HCT116 (cell line): ENCODE data around the gene ZDHHC4. TPM values are rescaled to one million over a fixed set of nuclear protein-coding genes. Genes with fewer than 3 reads are reported as not detected.
A peak's percentile ranks its signal among the peaks of the same experiment; 100 is the strongest.

Experiments
- ATAC-seq: fragments of 200-7000 bp; cut with Tn5 transposase; 2 replicates; pipeline ENCODE4 v1.9.1; 2020; ENCODE audit warnings: mild to moderate bottlenecking, moderate library complexity
- BruUV-seq: library from RNA; stranded (reverse); fragments of 400-500 nt; replicated peaks from 2 replicates; lab custom pipeline; 2021; lab: Mats Ljungman, UMichigan
- CTCF ChIA-PET: fragments of 300-600 bp; sonication (Branson Sonifier 250); formaldehyde crosslinking; loops from one replicate; lab custom pipeline; 2021; ENCODE audit warnings: antibody characterized with exemption; lab: Charles Lee
- POLR2A ChIA-PET: fragments of 300-600, 350-600 bp; sonication (Branson Sonifier 250); formaldehyde crosslinking; loops from one replicate; lab custom pipeline; 2021; ENCODE audit warnings: antibody characterized with exemption; lab: Charles Lee
- RAD21 ChIA-PET, 2 experiments: fragments of 300-600 bp; sonication (Branson Sonifier 250); formaldehyde crosslinking; loops; one replicate each; lab custom pipeline; 2023; ENCODE audit warnings: low total read pairs in 2 of 2; ENCODE audit not compliant: uncharacterized antibody in 2 of 2, unreplicated experiment in 2 of 2, low non-redundant PET in 1 of 2; lab: Charles Lee
- DNase-seq: peaks from one replicate; pipeline ENCODE4 v3.0.0-alpha.2; 2010; ENCODE audit warnings: low read depth, low spot score
- H2AFZ ChIP-seq: fragments of 200-600 bp; shearing (Covaris generic), sonication (generic); 2 replicates; pipeline ENCODE4 v1.6.1; 2017; ENCODE audit warnings: low read depth, mixed run types, mixed read lengths, antibody characterized with exemption, low read length; ENCODE audit not compliant: poor library complexity, severe bottlenecking
- H3K27ac ChIP-seq: 2 replicates; pipeline ENCODE4 v1.5.1; 2012; ENCODE audit warnings: low read depth, low read length
- H3K27me3 ChIP-seq: fragments of 200-600 bp; sonication (generic); 2 replicates; pipeline ENCODE4 v1.6.1; 2016; ENCODE audit warnings: mixed run types, low read length, mixed read lengths; ENCODE audit not compliant: insufficient read depth
- H3K36me3 ChIP-seq, 2 experiments: fragments of 200-500 bp in 1 of 2; fragments of 200-600 bp in 1 of 2; sonication (Bioruptor generic) in 1 of 2; sonication (generic) in 1 of 2; 2 replicates each; pipeline versions ENCODE4 v1.5.1 to v1.6.1; 2014 to 2016; ENCODE audit warnings: low read length in 2 of 2, inconsistent platforms in 1 of 2, mixed read lengths in 1 of 2, mixed run types in 1 of 2; ENCODE audit not compliant: insufficient read depth in 2 of 2, control insufficient read depth in 1 of 2
- H3K4me1 ChIP-seq, 2 experiments: fragments of 200-600 bp in 1 of 2; sonication (generic) in 1 of 2; 2 replicates each; pipeline versions ENCODE4 v1.5.1 to v1.6.1; 2012 to 2017; ENCODE audit warnings: low read length in 2 of 2, inconsistent platforms in 1 of 2, mild to moderate bottlenecking in 1 of 2, mixed read lengths in 1 of 2, mixed run types in 1 of 2, moderate library complexity in 1 of 2; ENCODE audit not compliant: insufficient read depth in 2 of 2, control insufficient read depth in 1 of 2
- H3K4me2 ChIP-seq: fragments of 200-600 bp; sonication (generic); 2 replicates; pipeline ENCODE4 v1.6.1; 2017; ENCODE audit warnings: mixed run types, low read length, mixed read lengths
- H3K4me3 ChIP-seq, 2 experiments: fragments of 200-600 bp in 1 of 2; sonication (generic) in 1 of 2; replicated peaks in 1 of 2; 2 replicates each; pipeline ENCODE4 v1.5.1; 2011 to 2016; ENCODE audit warnings: low read length in 2 of 2, control low read depth in 1 of 2, low read depth in 1 of 2, mild to moderate bottlenecking in 1 of 2, mixed read lengths in 1 of 2, mixed run types in 1 of 2
- H3K79me2 ChIP-seq: fragments of 200-600 bp; sonication (generic); 2 replicates; pipeline ENCODE4 v1.6.1; 2017; ENCODE audit warnings: mild to moderate bottlenecking, mixed run types, low read length, moderate library complexity, mixed read lengths; ENCODE audit not compliant: insufficient read depth
- H3K9ac ChIP-seq: fragments of 200-600 bp; sonication (generic); 2 replicates; pipeline ENCODE4 v1.6.1; 2016; ENCODE audit warnings: low read length, mixed read lengths
- H3K9me2 ChIP-seq: fragments of 200-600 bp; sonication (generic), shearing (Covaris generic); 2 replicates; pipeline ENCODE4 v1.6.1; 2017; ENCODE audit warnings: mixed run types, mild to moderate bottlenecking, moderate library complexity; ENCODE audit not compliant: insufficient read depth
- H3K9me3 ChIP-seq, 2 experiments: fragments of 200-500 bp in 1 of 2; fragments of 200-600 bp in 1 of 2; sonication (Bioruptor generic) in 1 of 2; sonication (generic) in 1 of 2; 2 replicates each; pipeline ENCODE4 v1.6.1; 2014 to 2017; ENCODE audit warnings: low read length in 2 of 2, mixed read lengths in 2 of 2, inconsistent platforms in 1 of 2, low read depth in 1 of 2, mild to moderate bottlenecking in 1 of 2, mixed run types in 1 of 2, moderate library complexity in 1 of 2; ENCODE audit not compliant: control insufficient read depth in 1 of 2, insufficient read depth in 1 of 2
- H4K20me1 ChIP-seq: fragments of 200-600 bp; sonication (generic), shearing (Covaris generic); 2 replicates; pipeline ENCODE4 v1.6.1; 2017; ENCODE audit warnings: mixed run types, mild to moderate bottlenecking, moderate library complexity; ENCODE audit not compliant: insufficient read depth
- EGR1 ChIP-seq: IDR thresholded peaks from 2 replicates; pipeline ENCODE4 v1.6.1; 2012; ENCODE audit warnings: low read depth
- ELF1 ChIP-seq: IDR thresholded peaks from 2 replicates; pipeline ENCODE4 v1.6.1; 2012; ENCODE audit warnings: low read depth, borderline replicate concordance
- EZH2 ChIP-seq: fragments of 200-600 bp; sonication (generic); IDR thresholded peaks from 2 replicates; pipeline ENCODE4 v1.6.1; 2017; ENCODE audit warnings: antibody characterized with exemption, mixed run types
- EZH2phosphoT487 ChIP-seq: fragments of 200-600 bp; IDR thresholded peaks from 2 replicates; pipeline ENCODE4 v1.6.1; 2018; ENCODE audit warnings: antibody characterized with exemption, borderline replicate concordance
- FOSL1 ChIP-seq: IDR thresholded peaks from 2 replicates; pipeline ENCODE4 v1.6.1; 2012; ENCODE audit warnings: low read depth
- POLR2A ChIP-seq: IDR thresholded peaks from 2 replicates; pipeline ENCODE4 v1.7.0; 2011; ENCODE audit warnings: borderline replicate concordance; ENCODE audit not compliant: insufficient read depth, insufficient read length; ENCODE audit errors: extremely low read depth
- POLR2AphosphoS5 ChIP-seq: IDR thresholded peaks from 2 replicates; pipeline ENCODE4 v1.6.1; 2011; ENCODE audit warnings: mild to moderate bottlenecking, low read depth, low read length, moderate library complexity
- RAD21 ChIP-seq: IDR thresholded peaks from 2 replicates; pipeline ENCODE4 v1.6.1; 2012; ENCODE audit warnings: low read depth, mild to moderate bottlenecking
- SIN3A ChIP-seq: IDR thresholded peaks from 2 replicates; pipeline ENCODE4 v1.6.1; 2012; ENCODE audit warnings: low read depth
- SP1 ChIP-seq: IDR thresholded peaks from 2 replicates; pipeline ENCODE4 v1.6.1; 2012; ENCODE audit warnings: low read depth
- YY1 ChIP-seq: IDR thresholded peaks from 2 replicates; pipeline ENCODE4 v1.6.1; 2011; ENCODE audit warnings: low read length, low read depth, moderate library complexity, mild to moderate bottlenecking; ENCODE audit not compliant: insufficient replicate concordance; ENCODE audit errors: extremely low read depth
- ZFX ChIP-seq: fragments of 450-650 bp; IDR thresholded peaks from 2 replicates; pipeline ENCODE4 v1.6.1; 2017
- ZNF274 ChIP-seq: fragments of 200-500 bp; sonication (Bioruptor generic); IDR thresholded peaks from 2 replicates; pipeline ENCODE4 v1.6.1; 2014; ENCODE audit warnings: mild to moderate bottlenecking, low read depth, low read length, inconsistent platforms
- intact Hi-C: fragments of 100-400 bp; cut with micrococcal nuclease; formaldehyde crosslinking; loops from 2 replicates; pipeline ENCODE4 v1.10.0; 2022
- total RNA-seq: library from RNA; stranded (reverse); gene quantifications from one replicate; pipeline ENCODE4 v1.2.1, GENCODE V29; 2021; ENCODE audit not compliant: unreplicated experiment
- TF ChIP-seq, protein P1 (sequence below): IDR thresholded peaks from 2 replicates; pipeline ENCODE4 v1.6.1; 2012; ENCODE audit warnings: low read depth
- TF ChIP-seq, protein P2 (sequence below): IDR thresholded peaks from 2 replicates; pipeline ENCODE4 v1.6.1; 2011; ENCODE audit warnings: mild to moderate bottlenecking, low read length, moderate library complexity; ENCODE audit not compliant: insufficient replicate concordance; ENCODE audit errors: extremely low read depth
- TF ChIP-seq, protein P3 (sequence below): IDR thresholded peaks from 2 replicates; pipeline ENCODE4 v1.6.1; 2012

Gene ZDHHC4
- total RNA-seq, 1 experiment from 2014 or later, result 59.3 TPM

DNA sequence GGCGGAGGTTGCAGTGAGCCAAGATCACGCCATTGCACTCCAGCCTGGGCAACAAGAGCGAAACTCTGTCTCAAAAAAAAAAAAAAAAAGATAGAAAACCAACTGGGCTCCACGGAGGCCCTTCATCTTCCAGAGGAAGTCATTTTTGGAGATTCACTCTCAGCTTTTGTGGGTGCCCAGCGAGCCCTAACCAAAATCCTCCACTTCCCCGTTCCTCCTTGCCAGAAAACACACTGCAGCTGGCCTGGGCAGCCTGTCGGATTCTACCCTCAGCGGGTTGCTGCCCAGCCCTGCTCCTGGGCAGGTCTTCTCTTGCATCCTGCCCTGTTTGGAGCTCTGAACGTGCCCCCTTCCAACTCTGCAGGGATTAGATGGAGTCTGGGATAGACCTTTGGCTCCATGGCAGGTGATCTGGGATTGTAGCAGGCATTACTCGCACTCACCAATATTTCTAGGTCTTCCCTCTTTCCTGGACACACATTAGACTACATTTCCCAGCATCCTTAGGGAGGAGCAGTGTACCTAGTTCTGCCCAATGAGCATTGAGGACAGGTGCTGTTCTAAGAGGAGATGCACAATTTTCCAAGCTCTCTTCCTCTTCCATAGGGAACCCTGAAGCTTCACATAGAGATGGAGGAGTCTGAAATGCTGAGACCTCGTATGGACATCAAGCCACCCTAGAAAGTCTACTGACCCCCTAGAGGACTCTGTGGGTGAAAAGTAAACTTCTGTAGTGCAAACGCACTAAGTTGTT, 30.6 kb upstream of the ZDHHC4 start:
- intact Hi-C loops, result no loop called here
- RAD21 ChIA-PET, result no interaction called here
- H3K4me2 ChIP-seq, result no peak overlapping the region
- H3K79me2 ChIP-seq, result no peaks in the 10 kb centered on the region
- no peaks in the 10 kb centered on the region for H3K9me2 ChIP-seq
- ATAC-seq (peak; percentile 94), DNase-seq (peak; percentile 42)
- no peak overlapping the region for H3K9ac ChIP-seq
- no peaks in the 10 kb centered on the region for H3K9me3 ChIP-seq
- H2AFZ ChIP-seq, result peak overlapping the region; percentile 57
- no peaks in the 10 kb centered on the region for H3K27me3 ChIP-seq
- peaks cover 0 to 4% of the 10 kb centered on the region in 2 experiments; a peak in 1 of 4 replicates for H3K4me1 ChIP-seq
- BruUV-seq, result no TSS peak
- CTCF ChIA-PET, result interaction anchor here (0.7 to 1.0 kb wide), 2 partner anchors 9 to 12 kb away, joined by 3 read pairs; no protein-coding TSS in a partner anchor
- POLR2A ChIA-PET, result interaction anchor here (1.2 kb wide), 1 partner anchor 13 kb away, joined by 3 read pairs; no protein-coding TSS in a partner anchor
- no peak overlapping the region for H3K4me3 ChIP-seq
- TF ChIP-seq ZFX, result no peak
- no peak for TF ChIP-seq RAD21
- TF ChIP-seq POLR2A, result no peak
- TF ChIP-seq EGR1, result no peak
- no peak for TF ChIP-seq SP1
- TF ChIP-seq, protein P1, sequence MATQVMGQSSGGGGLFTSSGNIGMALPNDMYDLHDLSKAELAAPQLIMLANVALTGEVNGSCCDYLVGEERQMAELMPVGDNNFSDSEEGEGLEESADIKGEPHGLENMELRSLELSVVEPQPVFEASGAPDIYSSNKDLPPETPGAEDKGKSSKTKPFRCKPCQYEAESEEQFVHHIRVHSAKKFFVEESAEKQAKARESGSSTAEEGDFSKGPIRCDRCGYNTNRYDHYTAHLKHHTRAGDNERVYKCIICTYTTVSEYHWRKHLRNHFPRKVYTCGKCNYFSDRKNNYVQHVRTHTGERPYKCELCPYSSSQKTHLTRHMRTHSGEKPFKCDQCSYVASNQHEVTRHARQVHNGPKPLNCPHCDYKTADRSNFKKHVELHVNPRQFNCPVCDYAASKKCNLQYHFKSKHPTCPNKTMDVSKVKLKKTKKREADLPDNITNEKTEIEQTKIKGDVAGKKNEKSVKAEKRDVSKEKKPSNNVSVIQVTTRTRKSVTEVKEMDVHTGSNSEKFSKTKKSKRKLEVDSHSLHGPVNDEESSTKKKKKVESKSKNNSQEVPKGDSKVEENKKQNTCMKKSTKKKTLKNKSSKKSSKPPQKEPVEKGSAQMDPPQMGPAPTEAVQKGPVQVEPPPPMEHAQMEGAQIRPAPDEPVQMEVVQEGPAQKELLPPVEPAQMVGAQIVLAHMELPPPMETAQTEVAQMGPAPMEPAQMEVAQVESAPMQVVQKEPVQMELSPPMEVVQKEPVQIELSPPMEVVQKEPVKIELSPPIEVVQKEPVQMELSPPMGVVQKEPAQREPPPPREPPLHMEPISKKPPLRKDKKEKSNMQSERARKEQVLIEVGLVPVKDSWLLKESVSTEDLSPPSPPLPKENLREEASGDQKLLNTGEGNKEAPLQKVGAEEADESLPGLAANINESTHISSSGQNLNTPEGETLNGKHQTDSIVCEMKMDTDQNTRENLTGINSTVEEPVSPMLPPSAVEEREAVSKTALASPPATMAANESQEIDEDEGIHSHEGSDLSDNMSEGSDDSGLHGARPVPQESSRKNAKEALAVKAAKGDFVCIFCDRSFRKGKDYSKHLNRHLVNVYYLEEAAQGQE, result no peak
- TF ChIP-seq EZH2phosphoT487, result no peak
- no peak for TF ChIP-seq ELF1
- no peak for TF ChIP-seq YY1
- no peak for TF ChIP-seq SIN3A
- TF ChIP-seq FOSL1, result no peak
- no peak for TF ChIP-seq EZH2
- TF ChIP-seq ZNF274, result no peak
- no peak for TF ChIP-seq POLR2AphosphoS5
- TF ChIP-seq, protein P2, sequence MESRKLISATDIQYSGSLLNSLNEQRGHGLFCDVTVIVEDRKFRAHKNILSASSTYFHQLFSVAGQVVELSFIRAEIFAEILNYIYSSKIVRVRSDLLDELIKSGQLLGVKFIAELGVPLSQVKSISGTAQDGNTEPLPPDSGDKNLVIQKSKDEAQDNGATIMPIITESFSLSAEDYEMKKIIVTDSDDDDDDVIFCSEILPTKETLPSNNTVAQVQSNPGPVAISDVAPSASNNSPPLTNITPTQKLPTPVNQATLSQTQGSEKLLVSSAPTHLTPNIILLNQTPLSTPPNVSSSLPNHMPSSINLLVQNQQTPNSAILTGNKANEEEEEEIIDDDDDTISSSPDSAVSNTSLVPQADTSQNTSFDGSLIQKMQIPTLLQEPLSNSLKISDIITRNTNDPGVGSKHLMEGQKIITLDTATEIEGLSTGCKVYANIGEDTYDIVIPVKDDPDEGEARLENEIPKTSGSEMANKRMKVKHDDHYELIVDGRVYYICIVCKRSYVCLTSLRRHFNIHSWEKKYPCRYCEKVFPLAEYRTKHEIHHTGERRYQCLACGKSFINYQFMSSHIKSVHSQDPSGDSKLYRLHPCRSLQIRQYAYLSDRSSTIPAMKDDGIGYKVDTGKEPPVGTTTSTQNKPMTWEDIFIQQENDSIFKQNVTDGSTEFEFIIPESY, result no peak
- TF ChIP-seq, protein P3, sequence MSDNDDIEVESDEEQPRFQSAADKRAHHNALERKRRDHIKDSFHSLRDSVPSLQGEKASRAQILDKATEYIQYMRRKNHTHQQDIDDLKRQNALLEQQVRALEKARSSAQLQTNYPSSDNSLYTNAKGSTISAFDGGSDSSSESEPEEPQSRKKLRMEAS, result no peak
- H4K20me1 ChIP-seq, result no peaks in the 10 kb centered on the region
- H3K36me3 ChIP-seq, result no peaks in the 10 kb centered on the region
- no peak overlapping the region for H3K27ac ChIP-seq
